ENCODE measurements around the gene XCL2.

- TF ChIP-seq CTCF (IDR thresholded peaks at IDR 0.05) (no peak), POLR2A (IDR thresholded peaks at IDR 0.05) (no peak)
Observed at GRCh38 chr1:168553680-168554553, 10.1 kb upstream of the XCL2 start.
